Heart right ventricle (tissue), 16 donors: Measurements from ENCODE around the gene PTPRN2. TPM values are rescaled to one million over a fixed set of nuclear protein-coding genes. Genes with fewer than 3 reads are reported as not detected.

Experiments used
- ATAC-seq, 8 donors: fragments of 200-7000 bp; cut with Tn5 transposase; one replicate each; pipeline ENCODE4 v1.9.1; 2020; ENCODE audit warnings: mild to moderate bottlenecking in 8 of 8, moderate library complexity in 8 of 8, moderate number of reproducible peaks in 1 of 8
- DNase-seq, 2 donors: peaks; one replicate each; pipeline ENCODE4 v3.0.0-alpha.2; 2020
- H3K27ac ChIP-seq, 10 donors: fragments of 200-600 bp; sonication (generic) in 2 of 10; one replicate each; pipeline versions ENCODE4 v1.5.0 to v1.8.0; 2020 to 2022; ENCODE audit warnings: mild to moderate bottlenecking in 3 of 10
- H3K27me3 ChIP-seq, 7 donors: fragments of 200-600 bp; one replicate each; pipeline ENCODE4 v1.8.0; 2021 to 2022; ENCODE audit warnings: mild to moderate bottlenecking in 2 of 7
- H3K36me3 ChIP-seq, 9 donors: fragments of 200-600 bp; sonication (generic) in 1 of 9; one replicate each; pipeline versions ENCODE4 v1.5.0 to v1.8.0; 2020 to 2022; ENCODE audit warnings: mild to moderate bottlenecking in 2 of 9
- H3K4me1 ChIP-seq, 9 donors: fragments of 200-600 bp; sonication (generic) in 1 of 9; one replicate each; pipeline versions ENCODE4 v1.5.0 to v1.8.0; 2020 to 2022; ENCODE audit warnings: mild to moderate bottlenecking in 4 of 9
- H3K4me3 ChIP-seq, 10 donors: fragments of 200-600 bp; sonication (generic) in 2 of 10; one replicate each; pipeline versions ENCODE4 v1.5.0 to v1.8.0; 2020 to 2022; ENCODE audit warnings: mild to moderate bottlenecking in 7 of 10, moderate library complexity in 2 of 10
- H3K9me3 ChIP-seq, 11 donors: fragments of 200-600 bp in 10 of 11; sonication (generic) in 2 of 11; one replicate each; pipeline versions ENCODE4 v1.5.0 to v1.8.0; 2013 to 2022; ENCODE audit warnings: mild to moderate bottlenecking in 2 of 11, control low read depth in 1 of 11, moderate library complexity in 1 of 11
- WGBS, 2 donors: extraction: QIAGEN DNeasy Blood & Tissue Kit; methylation state at CpG; one replicate each; pipeline ENCODE4 v1.1.7; 2013; ENCODE audit warnings: inconsistent platforms in 1 of 2; 5-methylcytosine and 5-hydroxymethylcytosine counted together
- intact Hi-C, 10 donors: fragments of 100-400 bp; cut with DNase I; formaldehyde crosslinking; loops; one replicate each; pipeline versions ENCODE4 v1.11.1 to v1.14.2; 2022
- polyA plus RNA-seq, 2 donors: library from polyadenylated mRNA; stranded (reverse); fragments of 200-250 nt; gene quantifications; one replicate each; pipeline ENCODE4 v1.2.3, GENCODE V29; 2013
- total RNA-seq, 10 donors: library from RNA; stranded (reverse); fragmentation: NEBNext Ultra II Directional in 3 of 10; extraction: Animal tissue kit (Norgen Biotek cat#: 25700) in 3 of 10; gene quantifications; one replicate each; pipeline versions ENCODE4 v1.2.1 to v1.2.4, GENCODE V29; 2021 to 2023
- TF ChIP-seq, protein P1 (sequence below), 9 donors: fragments of 200-600 bp; sonication (generic) in 2 of 9; IDR thresholded peaks; one replicate each; pipeline versions ENCODE4 v1.5.0 to v1.8.0; 2021 to 2022; ENCODE audit warnings: antibody characterized with exemption in 9 of 9, mild to moderate bottlenecking in 5 of 9, moderate library complexity in 1 of 9
- donor health status: Arrhythmogenic right ventricular cardiomyopathy.
- donor health status: ischemic (EF 13 %, LVEDD 7.1; RV severe dilation, severe dysfunction).
- donor health status: healthy with polysubstance abuse.
- donor health status: DM: no; HTN: yes; CAD: no.
- donor health status: DM: no; HTN: no; CAD: no.
- donor health status: ischemic (EF 25% LVEDD 6.9; RV normal size, moderate dysfunction).
- donor health status: ischemic (EF 25% LVEDD 5.7; RV mildly dilated, moderate dysfunction).
- donor health status: healthy.
- donor health status: DM: yes; HTN: yes; CAD: no.
- donor health status: Ischemic cardiomyopathy.
- donor health status: ischemic (EF 35%, LVEDD 5.7; RV mildly dilated, moderate dysfunction).
- donor health status: nonischemic (EF 11% LVEDD 7.7; RV severe dilation, severe dysfunction).
- donor health status: DM: yes; HTN: yes; CAD: no.
- donor health status: PGD.
- donor health status: ischemic (EF 29% LVEDD 5.4; RV normal size, mild dysfunction).
- donor health status: nonischemic (EF 23%, LVEDD 6.1; RV moderate dilation, normal function).

The PTPRN2 gene
- total and polyA plus RNA-seq, 12 donors: 0.82 to 1.8 (median 1.3) TPM

GRCh38 chr7:158236400-158236799 is 351.2 kb downstream of the PTPRN2 start:
- no peaks in the 10 kb centered on the region for H3K4me1 ChIP-seq
- ATAC-seq: no peak
- no peak overlapping the region for H3K4me3 ChIP-seq
- no peaks in the 10 kb centered on the region for H3K36me3 ChIP-seq
- H3K27ac ChIP-seq: no peak overlapping the region
- 84 to 85% methylated on average over 11 of the region's 11 CpGs for WGBS, 2 donors
- peaks cover 0 to 30% (median 0%) of the 10 kb centered on the region in 11 donors for H3K9me3 ChIP-seq
- DNase-seq: no peak
- intact Hi-C loops: no loop called here
- H3K27me3 ChIP-seq: no peaks in the 10 kb centered on the region
- TF ChIP-seq, protein P1, sequence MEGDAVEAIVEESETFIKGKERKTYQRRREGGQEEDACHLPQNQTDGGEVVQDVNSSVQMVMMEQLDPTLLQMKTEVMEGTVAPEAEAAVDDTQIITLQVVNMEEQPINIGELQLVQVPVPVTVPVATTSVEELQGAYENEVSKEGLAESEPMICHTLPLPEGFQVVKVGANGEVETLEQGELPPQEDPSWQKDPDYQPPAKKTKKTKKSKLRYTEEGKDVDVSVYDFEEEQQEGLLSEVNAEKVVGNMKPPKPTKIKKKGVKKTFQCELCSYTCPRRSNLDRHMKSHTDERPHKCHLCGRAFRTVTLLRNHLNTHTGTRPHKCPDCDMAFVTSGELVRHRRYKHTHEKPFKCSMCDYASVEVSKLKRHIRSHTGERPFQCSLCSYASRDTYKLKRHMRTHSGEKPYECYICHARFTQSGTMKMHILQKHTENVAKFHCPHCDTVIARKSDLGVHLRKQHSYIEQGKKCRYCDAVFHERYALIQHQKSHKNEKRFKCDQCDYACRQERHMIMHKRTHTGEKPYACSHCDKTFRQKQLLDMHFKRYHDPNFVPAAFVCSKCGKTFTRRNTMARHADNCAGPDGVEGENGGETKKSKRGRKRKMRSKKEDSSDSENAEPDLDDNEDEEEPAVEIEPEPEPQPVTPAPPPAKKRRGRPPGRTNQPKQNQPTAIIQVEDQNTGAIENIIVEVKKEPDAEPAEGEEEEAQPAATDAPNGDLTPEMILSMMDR (IDR thresholded peaks at IDR 0.05): no peak

- no peaks in the 10 kb centered on the region for H3K27me3 ChIP-seq
- peaks cover 0 to 33% (median 0%) of the 10 kb centered on the region in 11 donors for H3K9me3 ChIP-seq
- H3K4me3 ChIP-seq: no peak overlapping the region
- intact Hi-C loops: no loop called here
- H3K36me3 ChIP-seq: no peaks in the 10 kb centered on the region
- DNase-seq (no peak), ATAC-seq (no peak)
- WGBS, 2 donors: 85 to 86% methylated on average over 16 of the region's 16 CpGs
- TF ChIP-seq, protein P1 (IDR thresholded peaks at IDR 0.05): no peak
- H3K4me1 ChIP-seq: no peaks in the 10 kb centered on the region
- H3K27ac ChIP-seq: no peak overlapping the region
Measured at GRCh38 chr7:158235862-158236261, 351.8 kb downstream of the PTPRN2 start.

GRCh38 chr7:158229945-158230344 is 357.7 kb downstream of the PTPRN2 start:
- Histone ChIP-seq H3K9me3 (peaks cover 0 to 53% (median 7%) of the 10 kb centered on the region in 11 donors), H3K4me3 (no peak overlapping the region), H3K36me3 (no peaks in the 10 kb centered on the region), H3K27ac (no peak overlapping the region), H3K27me3 (peaks cover 0 to 4% (median 0%) of the 10 kb centered on the region in 7 donors), H3K4me1 (no peaks in the 10 kb centered on the region)
- intact Hi-C loops: no loop called here
- TF ChIP-seq, protein P1 (IDR thresholded peaks at IDR 0.05): no peak
- ATAC-seq: no peak
- WGBS, 2 donors: 89 to 98% methylated on average over 1 of the region's 1 CpG
- DNase-seq: no peak

DNA sequence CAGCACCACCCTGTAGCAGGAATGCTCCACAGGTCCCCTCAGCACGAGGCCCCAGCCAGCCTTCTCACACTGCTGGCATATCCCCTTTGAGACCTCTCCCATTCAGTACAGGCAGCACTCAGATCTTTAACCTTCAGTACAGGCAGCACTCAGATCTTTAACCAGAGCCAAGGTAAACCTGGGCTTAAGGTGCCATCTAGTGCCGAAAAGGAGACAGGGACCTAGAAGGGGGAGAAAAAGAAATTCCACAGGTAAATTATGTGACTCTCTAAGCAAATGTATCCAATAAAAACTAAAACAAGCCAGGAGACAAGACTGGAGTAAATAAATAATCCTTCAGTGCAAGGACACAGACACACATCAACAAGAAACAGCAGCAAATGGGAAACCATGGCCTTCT is 358.6 kb downstream of the PTPRN2 start:
- no peak overlapping the region for H3K4me3 ChIP-seq
- peaks cover 0 to 45% (median 7%) of the 10 kb centered on the region in 11 donors for H3K9me3 ChIP-seq
- H3K27me3 ChIP-seq: peaks cover 0 to 4% (median 0%) of the 10 kb centered on the region in 7 donors
- no peak overlapping the region for H3K27ac ChIP-seq
- H3K4me1 ChIP-seq: no peaks in the 10 kb centered on the region
- WGBS, 2 donors: 46 to 50% methylated on average over 2 of the region's 2 CpGs
- no peak for DNase-seq
- intact Hi-C loops: no loop called here
- ATAC-seq: no peak
- TF ChIP-seq, protein P1 (IDR thresholded peaks at IDR 0.05): no peak
- no peaks in the 10 kb centered on the region for H3K36me3 ChIP-seq
